Activated CD4-positive, alpha-beta T cell treated with anti-CD3 and anti-CD28 coated beads, Interleukin-2, amount 50 U/mL, for 1 hour (primary cell): ENCODE results near the gene MTMR11.
"Not testable (repeated sequence)": the region's sequence is repeated elsewhere in the genome, so short reads cannot be mapped to it uniquely, and the experiment has no call there.

ENCODE experiments used
- DNase-seq: peaks from one replicate; pipeline ENCODE4 v3.0.0-alpha.2; 2020

The MTMR11 gene, protein sequence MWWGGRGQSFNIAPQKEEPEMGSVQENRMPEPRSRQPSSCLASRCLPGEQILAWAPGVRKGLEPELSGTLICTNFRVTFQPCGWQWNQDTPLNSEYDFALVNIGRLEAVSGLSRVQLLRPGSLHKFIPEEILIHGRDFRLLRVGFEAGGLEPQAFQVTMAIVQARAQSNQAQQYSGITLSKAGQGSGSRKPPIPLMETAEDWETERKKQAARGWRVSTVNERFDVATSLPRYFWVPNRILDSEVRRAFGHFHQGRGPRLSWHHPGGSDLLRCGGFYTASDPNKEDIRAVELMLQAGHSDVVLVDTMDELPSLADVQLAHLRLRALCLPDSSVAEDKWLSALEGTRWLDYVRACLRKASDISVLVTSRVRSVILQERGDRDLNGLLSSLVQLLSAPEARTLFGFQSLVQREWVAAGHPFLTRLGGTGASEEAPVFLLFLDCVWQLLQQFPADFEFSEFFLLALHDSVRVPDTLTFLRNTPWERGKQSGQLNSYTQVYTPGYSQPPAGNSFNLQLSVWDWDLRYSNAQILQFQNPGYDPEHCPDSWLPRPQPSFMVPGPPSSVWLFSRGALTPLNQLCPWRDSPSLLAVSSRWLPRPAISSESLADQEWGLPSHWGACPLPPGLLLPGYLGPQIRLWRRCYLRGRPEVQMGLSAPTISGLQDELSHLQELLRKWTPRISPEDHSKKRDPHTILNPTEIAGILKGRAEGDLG

DNA sequence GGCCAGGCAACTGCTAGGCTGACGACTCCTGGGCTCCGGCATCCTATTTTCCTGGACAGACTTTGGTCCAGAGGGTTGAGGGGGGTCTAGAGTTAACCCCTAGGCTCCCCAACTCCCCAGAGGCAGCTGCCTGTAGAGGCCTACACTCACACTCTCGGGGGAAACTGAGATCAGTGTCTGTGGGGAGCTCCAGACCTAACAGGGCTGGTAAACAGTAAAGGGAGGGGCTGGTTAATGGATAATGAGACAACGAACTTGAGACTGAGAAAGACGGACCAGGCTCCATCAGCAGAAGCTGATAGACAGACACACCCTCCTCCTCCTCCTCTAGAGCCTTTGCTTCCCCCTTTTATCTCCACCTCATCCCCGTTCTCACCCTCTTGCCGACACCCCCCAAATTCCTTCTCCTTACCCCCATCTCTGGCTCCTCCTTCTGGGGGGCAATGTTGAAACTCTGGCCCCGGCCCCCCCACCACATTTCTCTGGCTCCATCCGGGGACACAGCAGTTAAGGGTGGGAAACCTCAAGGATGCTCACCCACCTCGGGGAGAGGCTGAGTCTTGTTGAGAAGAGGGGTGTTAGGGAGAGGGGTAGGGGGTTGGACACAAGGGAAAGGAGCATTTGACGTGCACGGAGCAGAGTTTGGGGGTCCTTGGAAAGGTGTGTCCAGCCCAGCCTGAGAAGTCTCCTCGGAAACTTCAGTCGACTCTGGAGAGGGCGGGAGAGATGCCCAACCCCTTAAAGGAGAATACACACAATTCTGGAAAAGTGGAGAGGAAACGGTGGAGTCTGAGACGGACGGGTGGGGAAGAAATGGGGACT is at the start of gene MTMR11:
Gene MTMR11 (minus strand): TSS at position 710 of the 822 bp plus-strand sequence. CDS start 232 bp downstream, at position 478.
- no peak for DNase-seq

- no peak for DNase-seq
Measured at GRCh38 chr1:149979972-149980540, 43.4 kb upstream of the MTMR11 start.

- no peak for DNase-seq
Measured at GRCh38 chr1:149979245-149979971, 42.7 kb upstream of the MTMR11 start.

DNA sequence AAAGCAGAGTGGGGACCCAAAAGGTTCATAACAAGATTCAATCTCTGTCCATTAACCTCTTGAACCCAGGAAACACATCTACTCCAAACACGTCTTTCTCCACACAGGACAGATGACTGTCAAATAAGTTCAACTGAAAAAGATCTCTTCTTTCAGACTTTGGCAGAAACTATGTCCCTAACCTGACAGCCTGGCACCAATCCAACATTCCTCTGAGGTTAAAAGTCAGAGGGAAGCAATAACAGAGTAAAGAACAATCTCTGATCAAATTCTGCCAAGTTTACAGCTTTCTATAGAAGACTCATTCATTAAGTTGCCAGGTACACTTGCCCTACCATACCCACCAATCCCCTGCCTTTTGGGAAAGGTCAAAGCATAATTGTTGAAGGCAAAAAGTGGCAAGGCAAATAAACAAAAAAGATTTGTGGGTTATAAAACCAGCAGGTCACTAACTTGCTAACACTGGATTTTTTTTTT is 41.9 kb upstream of the MTMR11 start:
- DNase-seq = no peak

DNA sequence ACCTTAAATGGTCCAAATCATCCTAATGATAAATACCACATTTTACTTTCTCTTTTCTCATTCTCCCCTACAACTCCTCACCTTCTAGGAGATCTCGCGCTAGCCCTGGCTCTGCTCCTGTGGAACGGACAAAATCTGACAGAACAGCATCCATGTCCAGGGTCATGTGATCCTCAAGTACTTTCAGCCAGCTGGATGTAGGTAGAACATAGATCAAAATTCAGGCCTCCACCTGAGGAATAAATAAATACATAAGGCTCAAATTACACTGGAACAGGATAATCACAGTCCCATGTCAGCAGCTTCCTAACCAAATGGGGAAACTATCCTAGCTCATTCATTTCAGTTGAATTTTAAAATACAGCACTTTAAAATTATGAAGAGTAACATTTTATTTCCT is 40.7 kb upstream of the MTMR11 start:
- no peak for DNase-seq

- DNase-seq = no peak
Measured at GRCh38 chr1:149972547-149972946, 35.9 kb upstream of the MTMR11 start.

- no peak for DNase-seq
Measured at GRCh38 chr1:149967646-149968045, 31.0 kb upstream of the MTMR11 start.

GRCh38 chr1:149967041-149967440 is 30.4 kb upstream of the MTMR11 start:
- no peak for DNase-seq

DNA sequence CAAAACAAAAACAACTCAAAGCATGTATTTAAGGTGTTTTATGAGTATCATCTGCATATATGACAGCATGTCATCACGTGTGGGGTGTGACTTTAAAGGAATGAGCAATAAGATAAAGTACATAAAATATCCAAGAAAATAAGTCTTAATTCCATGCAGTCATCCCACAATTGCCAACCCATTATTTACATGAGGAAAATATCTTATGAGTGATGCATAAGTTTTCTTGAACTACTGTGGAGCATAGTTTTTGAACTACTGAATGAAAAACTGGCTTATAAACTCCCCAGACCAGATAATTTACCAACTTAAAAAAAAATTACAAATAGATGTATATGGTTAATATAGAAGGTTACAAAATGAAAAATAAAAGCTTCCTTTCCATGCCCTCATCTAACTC is 29.7 kb upstream of the MTMR11 start:
- no peak for DNase-seq

DNA sequence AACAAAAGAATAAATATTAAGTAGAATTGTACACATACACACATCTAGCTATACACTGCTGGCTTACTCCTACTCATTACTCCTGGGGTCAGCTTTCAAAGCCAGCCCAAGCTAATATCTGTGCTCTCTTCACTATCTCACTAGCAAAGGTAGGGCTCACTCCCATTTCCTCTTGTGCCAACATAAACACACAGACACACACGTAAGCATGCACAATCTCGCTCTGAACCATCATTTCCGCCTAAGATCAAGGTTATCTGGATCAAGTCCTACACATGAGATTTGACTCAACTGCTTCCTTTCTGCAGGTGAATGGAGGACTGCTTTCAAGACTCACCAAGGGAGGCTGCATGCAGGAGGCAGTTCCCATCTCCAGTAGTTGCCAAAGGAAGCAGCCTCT is 28.8 kb upstream of the MTMR11 start:
- DNase-seq = no peak

- DNase-seq = no peak
Measured at GRCh38 chr1:149963358-149963757, 26.7 kb upstream of the MTMR11 start.

DNA sequence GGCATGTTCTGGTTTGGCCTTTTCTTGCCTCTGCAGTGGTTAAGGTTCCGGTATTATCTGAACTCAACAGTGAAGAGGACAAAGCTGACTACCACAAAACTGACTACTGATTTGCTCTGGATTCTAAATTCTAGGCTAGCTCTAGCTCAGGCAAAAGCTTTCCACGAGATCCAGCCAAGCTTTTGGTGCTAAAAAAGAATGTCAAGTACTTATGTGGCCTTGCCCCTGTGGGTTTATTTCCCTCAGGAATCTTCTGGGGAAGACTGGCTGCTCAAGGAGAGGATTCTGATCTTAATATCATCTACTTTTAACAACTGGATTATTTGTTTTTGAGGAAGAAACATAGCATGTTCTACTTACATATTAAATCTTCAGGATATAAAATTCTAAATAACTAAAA is 26.1 kb upstream of the MTMR11 start:
- no peak for DNase-seq

- peak; percentile 28 for DNase-seq
Measured at GRCh38 chr1:149962039-149962647, 25.5 kb upstream of the MTMR11 start.

- not testable (repeated sequence) for DNase-seq
Measured at GRCh38 chr1:149957548-149957947, 20.9 kb upstream of the MTMR11 start.

GRCh38 chr1:149949911-149950310 is 13.2 kb upstream of the MTMR11 start:
- DNase-seq = no peak

- DNase-seq = no peak
Measured at GRCh38 chr1:149945206-149945605, 8.5 kb upstream of the MTMR11 start.

DNA sequence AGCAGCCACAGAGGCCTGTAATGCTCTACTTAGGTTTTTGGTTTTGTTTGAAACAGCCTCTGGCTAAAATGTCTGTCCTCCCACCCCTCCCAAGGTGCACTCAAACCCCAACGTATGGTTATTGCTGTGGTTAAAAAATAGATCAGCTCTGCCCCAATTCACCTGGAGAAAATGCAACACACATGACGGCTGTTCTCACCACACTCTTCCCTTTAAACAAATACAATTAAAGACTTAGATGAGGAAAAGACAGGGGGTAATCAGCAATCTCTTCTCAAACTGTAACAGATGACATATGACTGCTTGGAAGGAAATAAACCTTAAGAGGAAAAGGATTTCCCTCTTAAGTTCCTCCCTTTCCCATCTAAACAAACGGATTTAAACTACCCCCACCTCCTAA is 6.2 kb upstream of the MTMR11 start:
- DNase-seq = no peak

DNA sequence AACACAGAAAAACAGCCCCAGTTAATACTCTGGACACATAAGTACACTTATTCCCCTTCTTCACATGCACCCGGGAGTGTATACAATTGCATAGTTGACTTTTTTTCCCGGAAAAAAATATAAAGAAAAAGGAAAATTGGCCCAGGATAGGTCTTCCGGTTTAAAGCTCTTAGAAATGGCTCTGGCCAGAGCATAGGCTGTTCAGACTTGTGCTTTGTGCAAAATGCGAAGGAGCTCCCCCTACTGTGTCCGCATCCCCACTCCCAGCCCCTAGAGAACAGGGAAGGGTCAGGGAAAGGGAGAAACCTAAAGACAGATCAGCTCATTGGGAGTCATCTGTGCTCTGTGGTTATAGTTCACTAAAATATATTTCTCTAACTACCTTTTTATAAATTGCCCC is 5.5 kb upstream of the MTMR11 start:
- DNase-seq = no peak

GRCh38 chr1:149940427-149940826 is 3.7 kb upstream of the MTMR11 start:
- no peak for DNase-seq

GRCh38 chr1:149938668-149939003 is 2.0 kb upstream of the MTMR11 start:
- not testable (repeated sequence) for DNase-seq

DNA sequence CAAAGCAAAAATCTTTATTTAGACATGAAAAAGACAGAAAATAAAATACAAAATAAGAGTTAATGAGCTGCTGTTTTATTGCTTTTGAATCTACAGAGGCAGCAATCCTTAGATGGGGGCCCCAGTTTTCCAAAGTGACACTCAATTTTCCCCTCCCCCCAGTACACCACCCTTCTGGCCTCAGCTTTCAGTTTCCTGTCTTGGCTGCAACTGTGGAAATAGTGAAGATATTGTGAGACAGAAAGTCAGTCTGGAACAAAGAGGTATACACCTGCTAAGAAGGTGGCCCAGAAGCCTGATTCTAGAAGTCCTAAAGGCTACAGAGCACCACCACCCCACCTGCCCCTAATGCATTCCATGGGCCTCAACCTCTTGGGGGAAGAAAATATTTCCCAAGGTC is 1.1 kb upstream of the MTMR11 start:
- no peak for DNase-seq
